SU-DHL-6 (cell line): Measurements from ENCODE around the gene CACNA2D1.

Experiments used
- H2AFZ ChIP-seq: fragments of 200-600 bp; sonication (generic); 2 replicates; pipeline ENCODE4 v1.6.1; 2014; ENCODE audit warnings: low read depth, mild to moderate bottlenecking, moderate library complexity, mixed read lengths, antibody characterized with exemption, low read length; ENCODE audit not compliant: severe bottlenecking
- H3F3A ChIP-seq: fragments of 200-600 bp; shearing (Covaris generic); 2 replicates; pipeline ENCODE4 v1.6.0; 2016; ENCODE audit warnings: antibody characterized with exemption, mild to moderate bottlenecking; ENCODE audit not compliant: insufficient read depth
- H3K27ac ChIP-seq: fragments of 200-600 bp; sonication (generic); 2 replicates; pipeline ENCODE4 v1.5.1; 2016; ENCODE audit warnings: low read depth, mild to moderate bottlenecking, low read length, moderate library complexity, mixed read lengths
- H3K27me3 ChIP-seq: fragments of 200-600 bp; sonication (generic), shearing (Covaris generic); 2 replicates; pipeline ENCODE4 v1.6.0; 2014; ENCODE audit warnings: mild to moderate bottlenecking, low read length
- H3K36me3 ChIP-seq: fragments of 200-600 bp; sonication (generic); 2 replicates; pipeline ENCODE4 v1.6.1; 2014; ENCODE audit warnings: mild to moderate bottlenecking, low read length, mixed read lengths
- H3K4me2 ChIP-seq: fragments of 300-600, 200-600 bp; shearing (Covaris generic), sonication (generic); 2 replicates; pipeline ENCODE4 v1.6.0; 2014; ENCODE audit warnings: low read length, low read depth, mild to moderate bottlenecking; ENCODE audit not compliant: poor library complexity, severe bottlenecking
- H3K4me3 ChIP-seq: fragments of 200-600 bp; sonication (generic); 2 replicates; pipeline ENCODE4 v1.5.1; 2014; ENCODE audit warnings: antibody characterized with exemption, low read length, mild to moderate bottlenecking, mixed read lengths; ENCODE audit not compliant: insufficient read depth, poor library complexity, severe bottlenecking
- H3K79me2 ChIP-seq: fragments of 200-600 bp; sonication (generic); 2 replicates; pipeline ENCODE4 v1.6.1; 2014; ENCODE audit warnings: mild to moderate bottlenecking, low read length, moderate library complexity; ENCODE audit not compliant: insufficient read depth
- H3K9ac ChIP-seq: fragments of 200-600 bp; sonication (generic); 2 replicates; pipeline ENCODE4 v1.7.0; 2014; ENCODE audit warnings: mild to moderate bottlenecking, low read length
- H3K9me2 ChIP-seq: fragments of 200-600 bp; sonication (generic); replicated peaks from 2 replicates; pipeline ENCODE4 v1.6.1; 2014; ENCODE audit warnings: low read length; ENCODE audit not compliant: insufficient read depth
- H3K9me3 ChIP-seq: fragments of 200-600 bp; sonication (generic); 2 replicates; pipeline ENCODE4 v1.6.1; 2014; ENCODE audit warnings: low read length, mixed read lengths; ENCODE audit not compliant: insufficient read depth
- H4K20me1 ChIP-seq: fragments of 200-600 bp; sonication (generic); 2 replicates; pipeline ENCODE4 v1.6.1; 2014; ENCODE audit warnings: low read depth, mild to moderate bottlenecking, antibody characterized with exemption, low read length, moderate library complexity, mixed read lengths
- CTCF ChIP-seq: fragments of 200-600 bp; sonication (generic); IDR thresholded peaks from one replicate; pipeline ENCODE4 v1.5.1; 2017; ENCODE audit warnings: antibody characterized with exemption, mild to moderate bottlenecking, low read length, moderate library complexity; ENCODE audit not compliant: insufficient read depth, poor library complexity, severe bottlenecking
- EZH2phosphoT487 ChIP-seq: fragments of 200-600 bp; sonication (generic), shearing (Covaris generic); conservative IDR thresholded peaks from 2 replicates; pipeline ENCODE4 v1.6.1; 2018; ENCODE audit warnings: mild to moderate bottlenecking, antibody characterized with exemption, low read length, moderate library complexity, mixed read lengths

Gene CACNA2D1

GRCh38 chr7:82224529-82224928 is 219.0 kb downstream of the CACNA2D1 start:
- no peak overlapping the region for H3K9ac ChIP-seq
- H3K9me2 ChIP-seq = no peaks in the 10 kb centered on the region
- no peaks in the 10 kb centered on the region for H3K27me3 ChIP-seq
- no peak for TF ChIP-seq EZH2phosphoT487
- no peak for TF ChIP-seq CTCF
- H3K36me3 ChIP-seq = no peaks in the 10 kb centered on the region
- H3K4me2 ChIP-seq = no peak overlapping the region
- no peak overlapping the region for H3K4me3 ChIP-seq
- H3F3A ChIP-seq = no peaks in the 10 kb centered on the region
- no peaks in the 10 kb centered on the region for H3K9me3 ChIP-seq
- no peaks in the 10 kb centered on the region for H3K79me2 ChIP-seq
- H3K27ac ChIP-seq = no peak overlapping the region
- no peak overlapping the region for H2AFZ ChIP-seq
- H4K20me1 ChIP-seq = no peaks in the 10 kb centered on the region

- H3K9me3 ChIP-seq = no peaks in the 10 kb centered on the region
- no peak for TF ChIP-seq EZH2phosphoT487
- TF ChIP-seq CTCF = no peak
- no peak overlapping the region for H3K9ac ChIP-seq
- H2AFZ ChIP-seq = no peak overlapping the region
- no peak overlapping the region for H3K27ac ChIP-seq
- H3K27me3 ChIP-seq = no peaks in the 10 kb centered on the region
- H3K4me2 ChIP-seq = no peak overlapping the region
- no peaks in the 10 kb centered on the region for H4K20me1 ChIP-seq
- no peaks in the 10 kb centered on the region for H3K36me3 ChIP-seq
- H3K9me2 ChIP-seq = no peaks in the 10 kb centered on the region
- no peak overlapping the region for H3K4me3 ChIP-seq
- 0 out of 2 replicates have a peak, but pooled peaks cover 2% of the 10 kb centered on the region for H3F3A ChIP-seq
- H3K79me2 ChIP-seq = no peaks in the 10 kb centered on the region
These were observed 220.0 kb downstream of the CACNA2D1 start for GRCh38 chr7:82223580-82223979.

- H3K4me3 ChIP-seq = no peak overlapping the region
- H3K36me3 ChIP-seq = no peaks in the 10 kb centered on the region
- no peak overlapping the region for H3K27ac ChIP-seq
- no peaks in the 10 kb centered on the region for H3K79me2 ChIP-seq
- TF ChIP-seq CTCF = no peak
- TF ChIP-seq EZH2phosphoT487 = no peak
- H3K9me3 ChIP-seq = no peaks in the 10 kb centered on the region
- no peak overlapping the region for H3K4me2 ChIP-seq
- H3K9me2 ChIP-seq = no peaks in the 10 kb centered on the region; the same call in 1 of the 2 replicates
- no peaks in the 10 kb centered on the region for H3K27me3 ChIP-seq
- H4K20me1 ChIP-seq = no peaks in the 10 kb centered on the region
- H3F3A ChIP-seq = 0 out of 2 replicates have a peak, but pooled peaks cover 2% of the 10 kb centered on the region
- no peak overlapping the region for H2AFZ ChIP-seq
- H3K9ac ChIP-seq = no peak overlapping the region
These were observed 222.4 kb downstream of the CACNA2D1 start for GRCh38 chr7:82221152-82221674.
